NK-92 treated with Interleukin-12 subunit alpha and Interleukin-12 subunit beta, amount 100 ng/mL, for 24 hours (cell line): ENCODE results near the gene PRM2.
"Not testable (repeated sequence)": the region's sequence is repeated elsewhere in the genome, so short reads cannot be mapped to it uniquely, and the experiment has no call there.

Source experiments
- DNase-seq: peaks from one replicate; lab custom pipeline; 2025; lab: John Stamatoyannopoulos, UW

PRM2 gene

GRCh38 chr16:11307639-11308492, 31.6 kb upstream of the PRM2 start:
- no peak for DNase-seq

GRCh38 chr16:11306997-11307638, 30.8 kb upstream of the PRM2 start:
- DNase-seq = no peak

- DNase-seq = no peak
These were observed 30.1 kb upstream of the PRM2 start for GRCh38 chr16:11306381-11306780.

GRCh38 chr16:11303405-11304138, 27.3 kb upstream of the PRM2 start:
- DNase-seq = no peak

GRCh38 chr16:11302977-11303376, 26.7 kb upstream of the PRM2 start:
- no peak for DNase-seq

GRCh38 chr16:11301645-11302501, 25.6 kb upstream of the PRM2 start:
- DNase-seq = no peak

- no peak for DNase-seq
These were observed 24.2 kb upstream of the PRM2 start for GRCh38 chr16:11300560-11300892.

- DNase-seq = no peak
These were observed 23.7 kb upstream of the PRM2 start for GRCh38 chr16:11299865-11300559.

- DNase-seq = not testable (repeated sequence)
These were observed 22.8 kb upstream of the PRM2 start for GRCh38 chr16:11298950-11299547.

GRCh38 chr16:11298143-11298900, 22.0 kb upstream of the PRM2 start:
- DNase-seq = no peak

GRCh38 chr16:11297492-11298142, 21.3 kb upstream of the PRM2 start:
- DNase-seq = peak; percentile 26

GRCh38 chr16:11296706-11297491, 20.6 kb upstream of the PRM2 start:
- DNase-seq = no peak

GRCh38 chr16:11296351-11296705, 20.0 kb upstream of the PRM2 start:
- no peak for DNase-seq

GRCh38 chr16:11295672-11296071, 19.4 kb upstream of the PRM2 start:
- no peak for DNase-seq

- DNase-seq = no peak
These were observed 15.9 kb upstream of the PRM2 start for GRCh38 chr16:11292076-11292748.

- DNase-seq = no peak
These were observed 14.9 kb upstream of the PRM2 start for GRCh38 chr16:11291091-11291703.

GRCh38 chr16:11290102-11290893, 14.0 kb upstream of the PRM2 start:
- no peak for DNase-seq
